Nephron (organoid): ENCODE results near the gene ALPG.
A peak's percentile ranks its signal among the peaks of the same experiment; 100 is the strongest.

Experiments used
- H3K27ac Mint-ChIP-seq, 3 experiments: 2 replicates each; pipeline ENCODE4 v1.8.0; 2020; ENCODE audit warnings: mixed read lengths in 3 of 3, mild to moderate bottlenecking in 2 of 3, moderate library complexity in 1 of 3
- H3K27me3 Mint-ChIP-seq: 2 replicates; pipeline ENCODE4 v1.8.0; 2021; ENCODE audit warnings: low read depth, mild to moderate bottlenecking, moderate library complexity, mixed read lengths
- H3K36me3 Mint-ChIP-seq: 2 replicates; pipeline ENCODE4 v1.8.0; 2020; ENCODE audit warnings: low read depth, mixed read lengths
- H3K4me1 Mint-ChIP-seq: 2 replicates; pipeline ENCODE4 v1.8.0; 2020; ENCODE audit warnings: mixed read lengths
- H3K4me3 Mint-ChIP-seq, 3 experiments: 2 replicates each; pipeline ENCODE4 v1.8.0; 2020; ENCODE audit warnings: mild to moderate bottlenecking in 3 of 3, mixed read lengths in 3 of 3, moderate library complexity in 2 of 3
- H3K9me3 Mint-ChIP-seq: 2 replicates; pipeline ENCODE4 v1.8.0; 2020; ENCODE audit warnings: mixed read lengths
- CTCF ChIP-seq, 3 experiments: fragments of 200-600 bp; sonication (generic); IDR thresholded peaks; one replicate each; pipeline ENCODE4 v1.5.0; 2021; ENCODE audit warnings: antibody characterized with exemption in 3 of 3; ENCODE audit not compliant: unreplicated experiment in 3 of 3

ALPG gene

GRCh38 chr2:232416521-232417470 lies 10.2 kb downstream of the ALPG start:
- H3K4me1 Mint-ChIP-seq, result peaks cover 10% of the 10 kb centered on the region
- H3K27me3 Mint-ChIP-seq, result peaks cover 93% of the 10 kb centered on the region
- peaks cover 2% of the 10 kb centered on the region for H3K9me3 Mint-ChIP-seq
- peaks cover 1% of the 10 kb centered on the region for H3K36me3 Mint-ChIP-seq
- H3K4me3 Mint-ChIP-seq, result no peak overlapping the region
- TF ChIP-seq CTCF (IDR thresholded peaks at IDR 0.05; ENCODE audit: unreplicated experiment in 3 of 3), result no peak
- H3K27ac Mint-ChIP-seq, result no peak overlapping the region

- Mint-ChIP-seq H3K27me3 (peaks cover 95% of the 10 kb centered on the region), H3K36me3 (peaks cover 4% of the 10 kb centered on the region), H3K27ac (no peak overlapping the region), H3K4me3 (no peak overlapping the region), H3K9me3 (peaks cover 8% of the 10 kb centered on the region), H3K4me1 (peaks cover 10% of the 10 kb centered on the region)
- TF ChIP-seq CTCF (IDR thresholded peaks at IDR 0.05; ENCODE audit: unreplicated experiment in 3 of 3), result no peak
Observed at GRCh38 chr2:232417489-232417888, 10.8 kb downstream of the ALPG start.

- Mint-ChIP-seq H3K4me3 (peak overlapping the region; percentile 66 to 79 (median 71)), H3K4me1 (peaks cover 10% of the 10 kb centered on the region), H3K27me3 (peaks cover 95% of the 10 kb centered on the region), H3K36me3 (peaks cover 8% of the 10 kb centered on the region), H3K9me3 (peaks cover 13% of the 10 kb centered on the region), H3K27ac (no peak overlapping the region)
- TF ChIP-seq CTCF (IDR thresholded peaks at IDR 0.05; ENCODE audit: unreplicated experiment in 3 of 3), result no peak
Observed at GRCh38 chr2:232418056-232418455, 11.4 kb downstream of the ALPG start.

- H3K27ac Mint-ChIP-seq, result no peak overlapping the region
- peaks cover 8% of the 10 kb centered on the region for H3K36me3 Mint-ChIP-seq
- peaks cover 95% of the 10 kb centered on the region for H3K27me3 Mint-ChIP-seq
- no peak for TF ChIP-seq CTCF (IDR thresholded peaks at IDR 0.05; ENCODE audit: unreplicated experiment in 3 of 3)
- H3K4me1 Mint-ChIP-seq, result peaks cover 10% of the 10 kb centered on the region
- peak overlapping the region; percentile 69 to 79 (median 71) for H3K4me3 Mint-ChIP-seq
- peaks cover 18% of the 10 kb centered on the region for H3K9me3 Mint-ChIP-seq
Observed at GRCh38 chr2:232418466-232419244, 12.0 kb downstream of the ALPG start.

- TF ChIP-seq CTCF (IDR thresholded peaks at IDR 0.05; ENCODE audit: unreplicated experiment in 3 of 3), result no peak
- no peak overlapping the region for H3K27ac Mint-ChIP-seq
- peaks cover 10% of the 10 kb centered on the region for H3K4me1 Mint-ChIP-seq
- H3K36me3 Mint-ChIP-seq, result peaks cover 8% of the 10 kb centered on the region
- peaks cover 23% of the 10 kb centered on the region for H3K9me3 Mint-ChIP-seq
- peaks cover 95% of the 10 kb centered on the region for H3K27me3 Mint-ChIP-seq
- peak overlapping the region; percentile 62 to 79 (median 69) for H3K4me3 Mint-ChIP-seq
Observed at GRCh38 chr2:232419245-232420072, 12.8 kb downstream of the ALPG start.
